EH (cell line): ENCODE data around the gene SPPL3.

ENCODE experiments used
- DNase-seq: peaks from one replicate; pipeline ENCODE4 v3.0.0-alpha.2; 2015; ENCODE audit warnings: low read depth

Gene SPPL3

DNA sequence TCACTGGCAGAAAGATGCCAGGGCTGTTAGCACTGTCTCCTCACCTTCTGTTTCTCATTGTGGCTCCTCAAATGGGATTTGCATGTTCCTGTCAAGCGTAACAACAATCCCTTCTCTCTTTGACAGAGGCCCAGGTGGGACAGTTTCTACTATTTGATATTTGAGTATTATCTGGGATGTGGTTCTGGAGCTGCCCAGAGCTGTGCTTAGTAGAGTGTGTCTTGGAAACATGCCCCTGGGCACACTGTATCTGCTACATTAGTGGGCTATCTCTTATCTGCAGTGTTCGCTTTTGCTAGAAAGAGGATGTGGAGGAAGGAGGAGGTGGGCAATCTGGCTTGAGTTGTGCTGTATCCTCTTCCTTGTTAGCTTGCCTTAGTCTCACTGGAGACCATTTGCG lies 182.3 kb downstream of the SPPL3 start:
- DNase-seq, result no peak

DNA sequence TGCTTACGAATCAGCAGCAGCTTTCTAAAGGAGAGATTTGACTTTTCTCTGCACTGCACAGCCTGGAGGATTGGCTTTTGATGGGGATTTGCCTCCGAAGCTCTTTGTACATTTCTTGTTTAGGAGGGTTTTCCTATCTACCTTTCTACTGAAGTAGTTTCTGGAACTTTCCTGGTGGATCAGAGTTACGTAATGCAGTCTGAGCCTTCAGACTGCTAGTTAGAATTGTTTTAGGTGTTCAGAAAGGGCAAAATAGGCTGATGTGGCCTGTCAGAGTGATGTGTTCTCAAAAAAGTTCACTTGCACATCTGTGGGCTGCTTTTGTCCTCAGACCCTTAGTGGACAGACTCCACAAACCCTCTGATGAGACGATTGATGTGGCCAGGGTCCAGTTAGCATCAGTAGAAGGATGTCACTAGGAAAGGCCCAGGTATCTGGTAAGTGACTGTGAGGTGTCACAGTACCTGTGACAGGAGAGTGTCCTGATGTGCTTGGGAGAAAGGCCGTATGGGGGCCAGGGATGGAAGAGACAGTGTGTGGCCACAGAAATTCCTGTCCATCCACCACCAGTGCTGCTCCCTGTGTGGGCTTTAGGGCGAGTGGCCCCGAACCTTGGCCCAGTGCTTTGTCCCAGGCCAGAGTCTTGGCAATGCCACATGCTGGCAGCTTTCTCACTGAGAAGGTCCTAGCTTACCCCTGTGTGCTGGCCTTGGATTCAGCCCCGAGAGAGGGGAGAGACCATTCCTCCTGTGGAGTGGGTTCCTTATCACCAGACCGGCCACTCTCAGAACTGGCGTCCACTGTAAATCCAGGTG lies 183.0 kb downstream of the SPPL3 start:
- DNase-seq, result no peak

DNA sequence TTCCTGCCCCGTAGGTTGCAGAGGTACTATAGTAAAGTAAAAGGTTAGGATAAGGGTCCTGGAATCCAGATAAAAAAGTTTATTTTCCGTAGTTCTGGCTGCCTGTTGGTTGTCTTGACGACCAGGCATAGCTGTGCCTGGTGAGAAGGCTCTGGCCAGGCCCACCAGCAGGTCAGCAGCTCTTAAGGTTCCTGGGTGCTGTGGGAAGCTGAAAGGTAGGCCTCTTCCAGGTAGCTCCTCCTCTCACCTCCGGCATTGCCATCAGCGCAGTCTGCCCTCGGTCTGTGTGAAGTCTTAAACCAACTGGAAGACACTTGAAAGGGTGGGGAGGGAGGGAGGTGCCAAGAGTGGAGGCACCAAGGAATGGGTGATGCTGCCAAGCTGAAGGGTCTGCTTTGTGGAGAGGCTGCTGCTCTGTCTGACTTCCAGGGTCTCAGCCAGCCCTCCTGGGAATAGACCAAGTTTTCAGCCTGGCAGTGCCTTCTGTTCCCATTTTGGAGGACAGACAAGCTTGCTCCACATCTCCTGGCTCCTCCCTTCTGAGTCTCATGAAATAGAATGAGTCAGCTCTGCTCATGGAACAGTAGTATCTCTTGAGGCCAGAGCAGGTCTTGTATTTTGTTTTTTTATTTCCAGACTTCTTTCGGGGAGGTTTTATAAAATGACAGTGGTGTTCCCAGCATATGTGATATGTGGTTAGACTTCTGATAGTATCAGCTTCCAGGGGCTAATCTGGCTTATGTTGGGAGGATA lies 183.7 kb downstream of the SPPL3 start:
- peak; percentile 66 for DNase-seq

- DNase-seq, result no peak
Observed at GRCh38 chr12:120719496-120720233, 184.5 kb downstream of the SPPL3 start.

- DNase-seq, result no peak
Observed at GRCh38 chr12:120719072-120719471, 185.1 kb downstream of the SPPL3 start.

DNA sequence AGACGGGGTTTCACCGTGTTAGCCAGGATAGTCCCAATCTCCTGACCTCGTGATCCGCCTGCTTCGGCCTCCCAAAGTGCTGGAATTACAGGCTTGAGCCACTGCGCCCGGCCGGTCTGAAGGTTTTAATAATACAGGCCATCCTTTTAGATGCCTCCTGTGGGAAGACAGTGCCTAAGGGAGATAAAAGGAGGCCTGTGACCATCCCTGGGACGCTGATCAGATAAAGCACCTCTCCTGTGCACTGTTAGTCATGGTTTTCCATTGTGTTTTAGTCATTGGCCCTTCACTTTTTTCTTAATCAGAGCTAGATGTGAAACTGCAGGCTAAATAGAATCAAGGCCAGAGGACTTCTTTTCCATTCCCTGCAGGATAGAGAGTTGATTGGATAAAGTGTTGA lies 186.1 kb downstream of the SPPL3 start:
- DNase-seq, result no peak

DNA sequence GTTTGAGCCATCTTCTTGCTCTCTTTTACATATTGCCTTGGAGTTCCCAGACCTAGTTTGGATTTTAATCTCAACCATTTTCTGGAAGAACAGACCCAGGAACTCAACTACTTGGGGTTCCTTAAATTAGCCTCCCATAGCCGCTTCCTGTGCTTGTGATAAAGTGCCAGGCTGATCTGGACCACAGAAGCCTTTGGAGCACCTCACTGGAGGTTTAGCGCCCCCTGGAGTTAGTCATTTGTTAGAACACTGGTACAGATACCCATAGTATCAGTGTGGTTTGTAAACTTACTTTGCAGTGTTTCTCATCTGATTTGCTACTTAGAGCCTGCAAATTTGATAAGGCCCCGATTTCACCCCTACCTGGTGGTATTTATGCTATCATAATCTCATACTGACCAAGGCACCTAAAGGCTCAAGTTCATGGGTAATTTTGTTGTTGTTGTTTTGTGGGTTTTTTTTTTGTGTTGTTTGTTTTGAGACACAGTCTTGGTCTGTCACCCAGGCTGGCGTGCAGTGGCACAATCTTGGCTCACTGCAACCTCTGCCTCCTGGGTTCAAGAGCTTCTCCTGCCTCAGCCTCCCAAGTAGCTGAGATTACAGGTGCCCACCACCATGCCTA lies 190.2 kb downstream of the SPPL3 start:
- peak; percentile 85 for DNase-seq

GRCh38 chr12:120712610-120713009 lies 191.5 kb downstream of the SPPL3 start:
- DNase-seq, result no peak
